Neuronal stem cell (in vitro differentiated cells): ENCODE results near the gene SV2C.

ENCODE experiments used
- DNase-seq: peaks from one replicate; pipeline ENCODE4 v3.0.0-alpha.2; 2013; ENCODE audit warnings: low spot score
- H2AFZ ChIP-seq: one replicate; pipeline ENCODE4 v1.6.1; 2013; ENCODE audit warnings: mild to moderate bottlenecking, low read length, inconsistent platforms
- H2AK5ac ChIP-seq: 2 replicates; pipeline ENCODE4 v1.6.1; 2013; ENCODE audit warnings: low read depth, mild to moderate bottlenecking, inconsistent platforms, low read length, moderate library complexity, mixed read lengths
- H2BK120ac ChIP-seq: 2 replicates; pipeline ENCODE4 v1.6.1; 2013; ENCODE audit warnings: low read depth, mild to moderate bottlenecking, inconsistent platforms, low read length, moderate library complexity, mixed read lengths
- H2BK12ac ChIP-seq: one replicate; pipeline ENCODE4 v1.6.1; 2013; ENCODE audit warnings: low read length, inconsistent platforms
- H2BK15ac ChIP-seq: 2 replicates; pipeline ENCODE4 v1.6.1; 2013; ENCODE audit warnings: mild to moderate bottlenecking, low read length, inconsistent platforms, mixed read lengths
- H2BK5ac ChIP-seq: one replicate; pipeline ENCODE4 v1.6.1; 2013; ENCODE audit warnings: inconsistent platforms, mild to moderate bottlenecking, low read length, moderate library complexity
- H3K14ac ChIP-seq: one replicate; pipeline ENCODE4 v1.6.1; 2013; ENCODE audit warnings: low read length, inconsistent platforms
- H3K18ac ChIP-seq: 2 replicates; pipeline ENCODE4 v1.6.1; 2013; ENCODE audit warnings: low read length, inconsistent platforms
- H3K23ac ChIP-seq: 2 replicates; pipeline ENCODE4 v1.6.1; 2013; ENCODE audit warnings: low read depth, mild to moderate bottlenecking, mixed read lengths, low read length, inconsistent platforms; ENCODE audit not compliant: poor library complexity
- H3K27ac ChIP-seq: replicated peaks from 3 replicates; pipeline ENCODE4 v1.5.1; 2013; ENCODE audit warnings: low read length, inconsistent platforms
- H3K27me3 ChIP-seq, 3 experiments: 2 replicates each; pipeline ENCODE4 v1.6.1; 2013; ENCODE audit warnings: low read length in 3 of 3, mild to moderate bottlenecking in 2 of 3, inconsistent platforms in 1 of 3, low read depth in 1 of 3, mixed read lengths in 1 of 3, moderate library complexity in 1 of 3; ENCODE audit not compliant: control insufficient read depth in 3 of 3, insufficient read depth in 3 of 3
- H3K36me3 ChIP-seq, 2 donors: replicated peaks in 1 of 2; 2 replicates each; pipeline ENCODE4 v1.6.1; 2013; ENCODE audit warnings: low read length in 2 of 2; ENCODE audit not compliant: control insufficient read depth in 2 of 2, insufficient read depth in 2 of 2
- H3K4ac ChIP-seq: 2 replicates; pipeline ENCODE4 v1.6.1; 2013; ENCODE audit warnings: inconsistent platforms, mild to moderate bottlenecking, low read length, moderate library complexity
- H3K4me1 ChIP-seq, 2 donors: 1 replicate in 1 of 2; 2 replicates in 1 of 2; pipeline ENCODE4 v1.6.1; 2013; ENCODE audit warnings: low read length in 2 of 2, low read depth in 1 of 2; ENCODE audit not compliant: control insufficient read depth in 2 of 2, insufficient read depth in 1 of 2
- H3K4me2 ChIP-seq: one replicate; pipeline ENCODE4 v1.6.1; 2013; ENCODE audit warnings: mild to moderate bottlenecking, low read length, inconsistent platforms; ENCODE audit not compliant: insufficient read depth, poor library complexity, severe bottlenecking
- H3K4me3 ChIP-seq, 2 donors: 2 replicates each; pipeline ENCODE4 v1.5.1; 2013; ENCODE audit warnings: low read length in 2 of 2, mild to moderate bottlenecking in 2 of 2, inconsistent platforms in 1 of 2, moderate library complexity in 1 of 2
- H3K79me1 ChIP-seq: one replicate; pipeline ENCODE4 v1.6.1; 2013; ENCODE audit warnings: low read depth, mild to moderate bottlenecking, inconsistent platforms, low read length, moderate library complexity
- H3K9ac ChIP-seq: one replicate; pipeline ENCODE4 v1.6.1; 2013; ENCODE audit warnings: mild to moderate bottlenecking, low read depth, low read length, inconsistent platforms; ENCODE audit not compliant: poor library complexity
- H3K9me3 ChIP-seq, 2 donors: replicated peaks in 1 of 2; 2 replicates each; pipeline versions ENCODE3 to v1.6.1; 2013; ENCODE audit warnings: low read length in 2 of 2, mild to moderate bottlenecking in 2 of 2, inconsistent platforms in 1 of 2, low read depth in 1 of 2, mixed read lengths in 1 of 2, moderate library complexity in 1 of 2; ENCODE audit not compliant: control insufficient read depth in 2 of 2, insufficient read depth in 1 of 2
- H4K8ac ChIP-seq: one replicate; pipeline ENCODE4 v1.6.1; 2013; ENCODE audit warnings: low read depth, mild to moderate bottlenecking, inconsistent platforms, low read length, moderate library complexity
- H4K91ac ChIP-seq: one replicate; pipeline ENCODE4 v1.6.1; 2013; ENCODE audit warnings: low read length, low read depth, mild to moderate bottlenecking, inconsistent platforms; ENCODE audit not compliant: poor library complexity
- WGBS, 2 donors: extraction: QIAGEN DNeasy Blood & Tissue Kit; methylation state at CpG; one replicate each; pipeline ENCODE4 v1.1.7; 2013; ENCODE audit warnings: missing lambda C conversion rate in 2 of 2, mixed read lengths in 1 of 2; ENCODE audit not compliant: insufficient read length in 2 of 2, insufficient replicate concordance in 1 of 2; ENCODE audit errors: extremely low coverage in 2 of 2; 5-methylcytosine and 5-hydroxymethylcytosine counted together

SV2C gene

DNA sequence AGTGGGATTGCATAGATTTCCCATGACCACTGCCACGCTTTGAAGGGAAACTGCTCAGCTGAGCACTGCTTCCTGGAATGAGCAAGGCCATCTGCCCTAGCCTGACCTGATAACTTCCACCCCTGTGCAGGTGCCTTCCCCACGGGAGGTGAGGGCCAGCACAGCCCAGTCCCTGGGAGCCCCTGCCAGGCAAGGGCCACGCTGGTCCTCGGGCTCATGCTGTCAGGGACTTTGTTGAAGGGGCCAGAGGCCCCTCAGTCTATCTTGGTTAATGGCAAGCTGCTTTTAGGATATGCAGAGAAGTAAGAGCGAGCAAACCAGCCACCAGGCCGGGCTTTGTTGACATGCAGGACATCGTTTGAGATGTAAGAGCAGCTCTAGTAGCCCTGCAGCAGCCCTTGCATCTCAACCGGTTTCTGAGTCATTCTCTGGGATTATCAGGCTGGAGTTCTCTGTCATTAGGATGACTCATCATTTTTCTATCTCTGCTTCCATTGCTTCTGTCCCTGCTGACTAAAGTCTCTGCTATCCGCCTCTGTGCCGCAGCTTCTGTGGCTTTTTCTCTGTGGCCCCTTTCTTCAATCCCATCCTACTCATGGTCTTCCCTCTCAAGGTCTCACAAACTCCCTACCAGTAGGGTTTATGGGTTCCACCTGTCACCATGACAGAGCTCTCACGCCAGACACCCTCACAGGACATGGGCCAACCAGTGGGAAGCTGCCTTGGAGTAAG, 289.3 kb downstream of the SV2C start:
- Histone ChIP-seq H3K27ac (no peak overlapping the region), H4K8ac (no peak overlapping the region)

DNA sequence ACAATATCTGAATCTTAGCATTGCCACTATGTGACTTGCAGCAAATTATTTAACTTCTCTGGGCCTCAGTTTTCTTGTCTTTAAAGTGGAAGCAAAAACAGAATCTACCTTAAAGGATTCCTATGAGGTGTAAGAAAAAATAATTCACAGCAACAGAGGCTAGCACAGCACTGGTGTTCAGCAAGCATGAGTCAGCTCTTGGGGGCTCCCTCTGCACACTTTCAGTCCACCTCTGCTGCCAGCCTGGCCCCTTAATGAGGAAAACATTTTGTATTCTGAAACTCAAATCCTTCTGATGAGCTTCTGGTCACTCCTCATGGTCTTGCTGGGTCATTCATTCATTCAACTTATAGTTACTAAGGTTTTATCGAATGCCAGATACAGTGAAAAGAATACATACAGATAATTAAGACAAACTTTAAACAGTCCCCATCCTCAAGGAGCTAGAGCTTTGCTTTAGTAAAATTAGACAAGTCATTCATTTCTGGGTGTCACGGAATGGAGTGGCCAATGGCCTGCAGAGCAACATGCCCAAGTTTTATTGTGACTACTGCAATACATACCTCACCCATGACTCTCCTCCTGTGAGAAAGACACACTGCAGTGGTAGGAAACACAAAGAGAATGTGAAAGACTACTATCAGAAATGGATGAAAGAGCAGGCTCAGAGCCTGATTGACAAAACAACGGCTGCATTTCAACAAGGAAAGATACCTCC, 293.1 kb downstream of the SV2C start:
- Histone ChIP-seq H3K4me3 (no peak overlapping the region), H3K4me2 (no peak overlapping the region), H2BK5ac (no peak overlapping the region), H2AFZ (no peak overlapping the region), H2BK12ac (peak overlapping the region; percentile 2), H3K27ac (no peak overlapping the region), H3K27me3 (no peaks in the 10 kb centered on the region), H2BK120ac (no peak overlapping the region), H3K23ac (no peak overlapping the region), H3K4ac (no peak overlapping the region), H2BK15ac (no peak overlapping the region), H4K91ac (no peak overlapping the region), H3K4me1 (peaks cover 6 to 14% of the 10 kb centered on the region in 2 donors), H2AK5ac (no peak overlapping the region), H3K18ac (no peak overlapping the region), H3K14ac (no peak overlapping the region), H3K36me3 (no peaks in the 10 kb centered on the region), H3K9ac (no peak overlapping the region), H4K8ac (no peak overlapping the region), H3K9me3 (no peaks in the 10 kb centered on the region), H3K79me1 (no peaks in the 10 kb centered on the region)
- DNase-seq = no peak
- WGBS, 2 donors = no CpG with 5 or more reads among the region's 3 CpGs

More for the DNA sequence above, 289.3 kb downstream of the SV2C start:
- Histone ChIP-seq H3K14ac (no peak overlapping the region), H2AFZ (peak overlapping the region; percentile 88), H3K27me3 (no peaks in the 10 kb centered on the region), H3K18ac (peak overlapping the region; percentile 74), H3K4me2 (no peak overlapping the region), H3K9ac (no peak overlapping the region), H3K36me3 (no peaks in the 10 kb centered on the region), H3K9me3 (no peaks in the 10 kb centered on the region), H2BK12ac (no peak overlapping the region), H3K4me1 (peaks cover 6 to 11% of the 10 kb centered on the region in 2 donors), H3K79me1 (no peaks in the 10 kb centered on the region), H3K23ac (peak overlapping the region; percentile 49), H2BK120ac (no peak overlapping the region), H2BK15ac (no peak overlapping the region), H2AK5ac (peak overlapping the region; percentile 5), H3K4me3 (peak overlapping the region in 1 of 2 donors; percentile 24), H4K91ac (no peak overlapping the region), H2BK5ac (peak overlapping the region; percentile 44), H3K4ac (no peak overlapping the region)
- no peak for DNase-seq
- WGBS, 2 donors = no CpG with 5 or more reads among the region's 11 CpGs

DNA sequence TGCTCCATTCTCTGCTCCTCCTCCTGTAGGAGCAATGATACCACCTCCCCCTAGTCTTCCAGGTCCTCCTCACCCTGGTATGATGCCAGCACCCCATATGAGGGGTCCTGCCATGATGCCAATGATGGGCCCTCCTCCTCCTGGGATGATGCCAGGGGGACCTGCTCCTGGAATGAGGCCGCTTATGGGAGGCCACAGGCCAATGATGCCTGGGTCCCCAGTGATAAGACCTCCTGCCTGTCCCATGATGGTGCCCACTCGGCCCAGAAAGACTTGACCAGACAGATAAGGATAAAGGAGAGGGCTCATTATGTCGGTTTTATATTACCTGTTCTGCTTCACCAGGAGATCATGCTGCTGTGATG, 293.7 kb downstream of the SV2C start:
- no peak for DNase-seq
- Histone ChIP-seq H3K9ac (no peak overlapping the region), H3K14ac (no peak overlapping the region), H2BK5ac (no peak overlapping the region), H3K4me2 (no peak overlapping the region), H3K4me1 (peaks cover 6 to 13% of the 10 kb centered on the region in 2 donors), H3K36me3 (no peaks in the 10 kb centered on the region), H2BK15ac (no peak overlapping the region), H3K4ac (no peak overlapping the region), H3K23ac (no peak overlapping the region), H4K8ac (no peak overlapping the region), H4K91ac (no peak overlapping the region), H2AFZ (no peak overlapping the region), H2AK5ac (no peak overlapping the region), H3K9me3 (no peaks in the 10 kb centered on the region), H3K4me3 (no peak overlapping the region), H3K18ac (no peak overlapping the region), H2BK120ac (no peak overlapping the region), H3K79me1 (no peaks in the 10 kb centered on the region), H3K27ac (no peak overlapping the region), H3K27me3 (no peaks in the 10 kb centered on the region), H2BK12ac (peak overlapping the region; percentile 2)
- no CpG with 5 or more reads among the region's 3 CpGs for WGBS, 2 donors

DNA sequence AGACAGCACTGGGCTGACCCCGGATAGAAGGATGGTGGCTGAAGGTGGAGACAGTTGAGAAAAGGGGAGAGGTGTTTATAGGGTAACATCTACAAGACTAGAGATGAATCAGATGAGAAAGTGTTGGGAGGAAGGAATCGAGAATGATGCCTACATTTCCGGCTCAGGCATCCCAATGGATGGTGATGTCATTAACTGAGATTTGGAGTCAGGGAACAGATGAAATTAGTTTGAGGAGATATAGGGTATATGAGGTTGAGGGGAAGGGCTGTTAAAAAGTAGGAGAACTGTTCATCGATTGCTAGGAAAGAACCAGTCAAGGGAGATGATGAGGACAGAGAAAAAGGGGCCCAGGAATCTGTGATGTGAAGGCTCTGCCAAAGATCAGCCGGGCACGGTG, 295.2 kb downstream of the SV2C start:
- H2AFZ ChIP-seq = no peak overlapping the region
- H3K4me1 ChIP-seq = peaks cover 0 to 4% of the 10 kb centered on the region in 2 donors
- H2AK5ac ChIP-seq = no peak overlapping the region
- no peak overlapping the region for H2BK120ac ChIP-seq
- no peak overlapping the region for H3K4ac ChIP-seq
- H4K91ac ChIP-seq = no peak overlapping the region
- H3K36me3 ChIP-seq = no peaks in the 10 kb centered on the region
- H3K9me3 ChIP-seq = no peaks in the 10 kb centered on the region
- no peak overlapping the region for H3K9ac ChIP-seq
- H2BK15ac ChIP-seq = no peak overlapping the region
- no peaks in the 10 kb centered on the region for H3K27me3 ChIP-seq
- H2BK12ac ChIP-seq = no peak overlapping the region
- H3K4me2 ChIP-seq = no peak overlapping the region
- H3K14ac ChIP-seq = no peak overlapping the region
- H3K27ac ChIP-seq = no peak overlapping the region
- no peak overlapping the region for H3K4me3 ChIP-seq
- 100% methylated on average over 1 of the region's 6 CpGs; no CpG with 5 or more reads in 1 of the 2 donors for WGBS, 2 donors
- DNase-seq = no peak
- no peak overlapping the region for H3K23ac ChIP-seq
- no peak overlapping the region for H3K18ac ChIP-seq
- no peak overlapping the region for H4K8ac ChIP-seq
- H2BK5ac ChIP-seq = no peak overlapping the region
- H3K79me1 ChIP-seq = no peaks in the 10 kb centered on the region
